ENCODE results near the gene PAX8.
"Not testable (repeated sequence)": the region's sequence is repeated elsewhere in the genome, so short reads cannot be mapped to it uniquely, and the experiment has no call there.

PAX8 gene

DNA sequence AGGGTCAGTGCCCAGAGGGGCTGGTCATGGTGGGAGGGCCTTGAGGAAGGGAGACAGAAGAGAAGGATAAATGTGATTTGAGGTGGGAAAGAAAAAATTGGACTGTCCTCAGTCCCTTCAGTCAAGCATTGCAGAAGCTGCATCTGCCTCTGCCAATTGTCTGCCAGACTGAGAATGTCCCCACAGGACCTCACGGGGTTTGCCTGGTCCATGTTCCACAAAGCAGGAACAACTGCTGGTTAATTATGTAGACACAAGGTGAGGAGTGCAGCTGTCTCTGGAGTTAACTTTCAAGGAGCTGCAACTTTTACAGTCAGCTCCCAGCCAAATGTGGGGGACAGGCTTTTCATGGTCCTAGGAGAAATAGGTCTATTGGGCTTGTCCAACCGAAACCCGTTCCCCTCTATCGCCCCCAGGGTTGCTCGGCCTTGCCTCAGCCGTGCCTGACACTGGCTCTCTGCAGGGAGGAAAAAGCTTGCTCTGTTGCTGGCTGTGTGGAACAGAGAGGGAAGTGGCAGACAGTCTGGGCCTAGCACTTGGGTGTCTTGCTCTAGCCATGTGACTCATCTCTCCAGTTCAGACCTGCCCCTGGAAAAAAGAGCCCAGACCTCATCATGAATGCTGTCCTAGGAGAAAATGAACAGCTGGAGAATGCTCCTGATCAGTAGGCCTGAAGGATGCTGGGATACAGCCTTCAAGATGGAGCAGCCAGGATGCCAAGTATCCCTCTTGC is 31.1 kb upstream of the PAX8 start:
- Histone ChIP-seq H3K36me3 (ENCODE audit: insufficient read depth, low read length) (no peaks in the 10 kb centered on the region), H3K9ac (ENCODE audit: low read length) (no peak overlapping the region)

DNA sequence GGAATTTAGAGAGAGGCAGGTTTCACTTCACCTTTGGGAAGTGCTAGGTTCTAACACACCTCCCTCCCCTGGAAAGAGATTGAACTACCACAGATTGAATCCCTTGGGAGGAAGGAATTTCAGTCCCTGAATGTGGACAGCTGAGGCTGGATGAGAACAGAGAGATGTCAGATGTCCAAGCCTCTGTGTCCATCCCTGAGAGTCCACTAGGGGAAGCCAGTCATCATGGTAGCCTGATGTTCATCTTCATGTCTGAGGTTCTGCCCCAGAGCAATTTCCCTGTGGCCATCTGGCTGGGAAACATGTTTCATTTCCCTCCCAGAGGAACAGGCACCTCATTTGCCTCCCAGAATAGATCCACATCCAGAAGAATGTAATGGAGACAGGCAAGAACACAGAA is 30.1 kb upstream of the PAX8 start:
- not testable (repeated sequence) for H3K9ac ChIP-seq (ENCODE audit: low read length); H3K4me1 ChIP-seq (ENCODE audit: insufficient read depth, low read length); H3K27ac ChIP-seq (ENCODE audit: low read depth, low read length); H3K27me3 ChIP-seq (ENCODE audit: control insufficient read depth in 1 of 2, insufficient read depth in 2 of 2, low read length in 2 of 2); H3K36me3 ChIP-seq (ENCODE audit: insufficient read depth, low read length); H3K4me3 ChIP-seq (ENCODE audit: low read depth in 1 of 2, low read length in 2 of 2); H3K9me3 ChIP-seq (ENCODE audit: low read length)

More for the DNA sequence above, 31.1 kb upstream of the PAX8 start:
- Histone ChIP-seq H3K4me3 (ENCODE audit: low read depth in 1 of 2, low read length in 2 of 2) (no peak overlapping the region), H3K27me3 (ENCODE audit: control insufficient read depth in 1 of 2, insufficient read depth in 2 of 2, low read length in 2 of 2) (no peaks in the 10 kb centered on the region), H3K9me3 (ENCODE audit: low read length) (no peaks in the 10 kb centered on the region), H3K4me1 (ENCODE audit: insufficient read depth, low read length) (no peaks in the 10 kb centered on the region), H3K27ac (ENCODE audit: low read depth, low read length) (no peak overlapping the region)

DNA sequence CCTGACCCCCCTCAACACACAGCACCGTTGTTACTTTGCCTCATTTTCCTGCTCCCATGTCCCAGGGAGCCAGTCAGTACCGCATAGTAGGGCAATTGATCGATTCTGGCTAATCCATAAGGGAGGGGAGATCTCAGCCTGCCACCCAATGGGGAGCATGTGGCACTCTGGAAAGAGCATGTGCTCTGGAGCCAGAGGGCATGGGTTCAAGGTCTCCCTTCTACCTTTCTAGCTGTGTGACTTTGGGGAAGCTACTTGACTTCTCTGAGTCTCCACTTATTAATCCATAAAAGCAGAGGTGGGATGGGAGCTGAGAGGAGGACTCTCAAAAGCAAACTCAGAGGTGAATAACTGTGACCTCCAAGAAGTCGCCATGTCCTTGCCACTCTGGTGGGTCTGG is 27.5 kb upstream of the PAX8 start:
- not testable (repeated sequence) for H3K9ac ChIP-seq (ENCODE audit: low read length); H3K27me3 ChIP-seq (ENCODE audit: control insufficient read depth in 1 of 2, insufficient read depth in 2 of 2, low read length in 2 of 2); H3K4me3 ChIP-seq (ENCODE audit: low read depth in 1 of 2, low read length in 2 of 2); H3K9me3 ChIP-seq (ENCODE audit: low read length); H3K27ac ChIP-seq (ENCODE audit: low read depth, low read length); H3K4me1 ChIP-seq (ENCODE audit: insufficient read depth, low read length); H3K36me3 ChIP-seq (ENCODE audit: insufficient read depth, low read length)

GRCh38 chr2:113305749-113306148 is 27.0 kb upstream of the PAX8 start:
- not testable (repeated sequence) for H3K9me3 ChIP-seq (ENCODE audit: low read length); H3K27ac ChIP-seq (ENCODE audit: low read depth, low read length); H3K9ac ChIP-seq (ENCODE audit: low read length); H3K4me1 ChIP-seq (ENCODE audit: insufficient read depth, low read length); H3K27me3 ChIP-seq (ENCODE audit: control insufficient read depth in 1 of 2, insufficient read depth in 2 of 2, low read length in 2 of 2); H3K36me3 ChIP-seq (ENCODE audit: insufficient read depth, low read length); H3K4me3 ChIP-seq (ENCODE audit: low read depth in 1 of 2, low read length in 2 of 2)

GRCh38 chr2:113305146-113305545 is 26.4 kb upstream of the PAX8 start:
- H3K4me1 ChIP-seq (ENCODE audit: insufficient read depth, low read length): no peaks in the 10 kb centered on the region
- no peaks in the 10 kb centered on the region for H3K27me3 ChIP-seq (ENCODE audit: control insufficient read depth in 1 of 2, insufficient read depth in 2 of 2, low read length in 2 of 2)
- no peaks in the 10 kb centered on the region for H3K36me3 ChIP-seq (ENCODE audit: insufficient read depth, low read length)
- no peak overlapping the region for H3K9ac ChIP-seq (ENCODE audit: low read length)
- H3K9me3 ChIP-seq (ENCODE audit: low read length): no peaks in the 10 kb centered on the region
- H3K27ac ChIP-seq (ENCODE audit: low read depth, low read length): no peak overlapping the region
- no peak overlapping the region for H3K4me3 ChIP-seq (ENCODE audit: low read depth in 1 of 2, low read length in 2 of 2)

- H3K27me3 ChIP-seq (ENCODE audit: control insufficient read depth in 1 of 2, insufficient read depth in 2 of 2, low read length in 2 of 2): no peaks in the 10 kb centered on the region
- no peak overlapping the region for H3K27ac ChIP-seq (ENCODE audit: low read depth, low read length)
- no peak overlapping the region for H3K4me3 ChIP-seq (ENCODE audit: low read depth in 1 of 2, low read length in 2 of 2)
- H3K9me3 ChIP-seq (ENCODE audit: low read length): no peaks in the 10 kb centered on the region
- no peaks in the 10 kb centered on the region for H3K36me3 ChIP-seq (ENCODE audit: insufficient read depth, low read length)
- no peak overlapping the region for H3K9ac ChIP-seq (ENCODE audit: low read length)
- no peaks in the 10 kb centered on the region for H3K4me1 ChIP-seq (ENCODE audit: insufficient read depth, low read length)
Measured at GRCh38 chr2:113304702-113305101, 26.0 kb upstream of the PAX8 start.

GRCh38 chr2:113302216-113302980 is 23.7 kb upstream of the PAX8 start:
- not testable (repeated sequence) for H3K27ac ChIP-seq (ENCODE audit: low read depth, low read length); H3K36me3 ChIP-seq (ENCODE audit: insufficient read depth, low read length); H3K4me3 ChIP-seq (ENCODE audit: low read depth in 1 of 2, low read length in 2 of 2); H3K9me3 ChIP-seq (ENCODE audit: low read length); H3K27me3 ChIP-seq (ENCODE audit: control insufficient read depth in 1 of 2, insufficient read depth in 2 of 2, low read length in 2 of 2); H3K4me1 ChIP-seq (ENCODE audit: insufficient read depth, low read length); H3K9ac ChIP-seq (ENCODE audit: low read length)

- Histone ChIP-seq H3K27ac (ENCODE audit: low read depth, low read length) (no peak overlapping the region), H3K9ac (ENCODE audit: low read length) (no peak overlapping the region), H3K4me1 (ENCODE audit: insufficient read depth, low read length) (no peaks in the 10 kb centered on the region), H3K27me3 (ENCODE audit: control insufficient read depth in 1 of 2, insufficient read depth in 2 of 2, low read length in 2 of 2) (no peaks in the 10 kb centered on the region), H3K36me3 (ENCODE audit: insufficient read depth, low read length) (no peaks in the 10 kb centered on the region), H3K4me3 (ENCODE audit: low read depth in 1 of 2, low read length in 2 of 2) (no peak overlapping the region), H3K9me3 (ENCODE audit: low read length) (no peaks in the 10 kb centered on the region)
Measured at GRCh38 chr2:113300281-113300680, 21.6 kb upstream of the PAX8 start.

- no peak overlapping the region for H3K4me3 ChIP-seq (ENCODE audit: low read depth in 1 of 2, low read length in 2 of 2)
- H3K36me3 ChIP-seq (ENCODE audit: insufficient read depth, low read length): no peaks in the 10 kb centered on the region
- no peak overlapping the region for H3K27ac ChIP-seq (ENCODE audit: low read depth, low read length)
- H3K9ac ChIP-seq (ENCODE audit: low read length): no peak overlapping the region
- no peaks in the 10 kb centered on the region for H3K4me1 ChIP-seq (ENCODE audit: insufficient read depth, low read length)
- H3K9me3 ChIP-seq (ENCODE audit: low read length): no peaks in the 10 kb centered on the region
- no peaks in the 10 kb centered on the region for H3K27me3 ChIP-seq (ENCODE audit: control insufficient read depth in 1 of 2, insufficient read depth in 2 of 2, low read length in 2 of 2)
Measured at GRCh38 chr2:113298176-113298575, 19.5 kb upstream of the PAX8 start.

DNA sequence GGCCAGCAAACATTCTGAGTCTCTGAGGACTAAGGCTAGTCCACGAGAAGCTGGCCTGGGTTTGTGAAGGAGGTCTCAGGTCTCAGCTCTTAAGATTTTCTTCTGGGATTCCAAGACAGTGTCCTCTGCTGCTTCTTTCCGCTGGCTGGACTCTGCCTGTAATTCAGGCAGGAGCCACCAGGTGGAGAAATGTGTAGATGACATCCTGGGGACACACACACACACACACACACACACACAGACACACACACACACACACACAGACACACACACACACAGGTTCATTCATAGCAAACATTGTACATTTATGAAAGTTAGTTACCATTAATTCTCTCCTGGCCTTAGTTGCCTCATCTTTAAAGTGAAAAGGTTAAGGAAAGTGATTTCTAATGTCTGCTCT is 18.9 kb upstream of the PAX8 start:
- H3K9ac ChIP-seq (ENCODE audit: low read length); H3K4me3 ChIP-seq (ENCODE audit: low read depth in 1 of 2, low read length in 2 of 2); H3K4me1 ChIP-seq (ENCODE audit: insufficient read depth, low read length); H3K36me3 ChIP-seq (ENCODE audit: insufficient read depth, low read length); H3K27me3 ChIP-seq (ENCODE audit: control insufficient read depth in 1 of 2, insufficient read depth in 2 of 2, low read length in 2 of 2); H3K27ac ChIP-seq (ENCODE audit: low read depth, low read length); H3K9me3 ChIP-seq (ENCODE audit: low read length): not testable (repeated sequence)

GRCh38 chr2:113291191-113291590 is 12.5 kb upstream of the PAX8 start:
- H3K27me3 ChIP-seq (ENCODE audit: control insufficient read depth in 1 of 2, insufficient read depth in 2 of 2, low read length in 2 of 2): no peaks in the 10 kb centered on the region
- no peaks in the 10 kb centered on the region for H3K36me3 ChIP-seq (ENCODE audit: insufficient read depth, low read length)
- H3K4me1 ChIP-seq (ENCODE audit: insufficient read depth, low read length): no peaks in the 10 kb centered on the region
- H3K9me3 ChIP-seq (ENCODE audit: low read length): no peaks in the 10 kb centered on the region
- H3K9ac ChIP-seq (ENCODE audit: low read length): no peak overlapping the region
- no peak overlapping the region for H3K4me3 ChIP-seq (ENCODE audit: low read depth in 1 of 2, low read length in 2 of 2)
- H3K27ac ChIP-seq (ENCODE audit: low read depth, low read length): no peak overlapping the region

- H3K9ac ChIP-seq (ENCODE audit: low read length); H3K36me3 ChIP-seq (ENCODE audit: insufficient read depth, low read length); H3K9me3 ChIP-seq (ENCODE audit: low read length); H3K27me3 ChIP-seq (ENCODE audit: control insufficient read depth in 1 of 2, insufficient read depth in 2 of 2, low read length in 2 of 2); H3K4me3 ChIP-seq (ENCODE audit: low read depth in 1 of 2, low read length in 2 of 2); H3K27ac ChIP-seq (ENCODE audit: low read depth, low read length): not testable (repeated sequence)
- H3K4me1 ChIP-seq (ENCODE audit: insufficient read depth, low read length): peaks cover 17% of the 10 kb centered on the region
Measured at GRCh38 chr2:113288674-113289149, 10.0 kb upstream of the PAX8 start.

Measured in muscle layer of colon (tissue), 2 donors.